ENCODE measurements around the gene PNMA8A.

DNA sequence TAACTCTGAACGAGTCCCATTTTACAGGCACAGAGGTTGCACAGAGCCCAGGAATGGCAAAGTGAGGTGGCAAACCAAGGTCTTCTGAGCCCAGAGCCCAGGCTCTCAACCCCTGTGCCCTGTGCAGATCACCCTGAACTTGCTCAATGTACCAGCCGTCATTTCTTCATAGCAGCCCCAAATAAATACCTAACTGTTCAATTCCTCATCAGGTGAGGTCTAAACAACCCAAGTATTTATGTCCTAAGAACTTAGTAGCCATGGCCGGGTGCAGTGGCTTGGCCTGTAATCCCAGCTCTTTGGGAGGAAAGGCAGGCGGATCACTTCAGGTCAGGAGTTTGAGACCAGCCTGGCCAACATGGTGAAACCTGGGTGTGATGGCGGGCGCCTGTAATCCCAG is 46.1 kb upstream of the PNMA8A start:
- TF ChIP-seq, protein P1, sequence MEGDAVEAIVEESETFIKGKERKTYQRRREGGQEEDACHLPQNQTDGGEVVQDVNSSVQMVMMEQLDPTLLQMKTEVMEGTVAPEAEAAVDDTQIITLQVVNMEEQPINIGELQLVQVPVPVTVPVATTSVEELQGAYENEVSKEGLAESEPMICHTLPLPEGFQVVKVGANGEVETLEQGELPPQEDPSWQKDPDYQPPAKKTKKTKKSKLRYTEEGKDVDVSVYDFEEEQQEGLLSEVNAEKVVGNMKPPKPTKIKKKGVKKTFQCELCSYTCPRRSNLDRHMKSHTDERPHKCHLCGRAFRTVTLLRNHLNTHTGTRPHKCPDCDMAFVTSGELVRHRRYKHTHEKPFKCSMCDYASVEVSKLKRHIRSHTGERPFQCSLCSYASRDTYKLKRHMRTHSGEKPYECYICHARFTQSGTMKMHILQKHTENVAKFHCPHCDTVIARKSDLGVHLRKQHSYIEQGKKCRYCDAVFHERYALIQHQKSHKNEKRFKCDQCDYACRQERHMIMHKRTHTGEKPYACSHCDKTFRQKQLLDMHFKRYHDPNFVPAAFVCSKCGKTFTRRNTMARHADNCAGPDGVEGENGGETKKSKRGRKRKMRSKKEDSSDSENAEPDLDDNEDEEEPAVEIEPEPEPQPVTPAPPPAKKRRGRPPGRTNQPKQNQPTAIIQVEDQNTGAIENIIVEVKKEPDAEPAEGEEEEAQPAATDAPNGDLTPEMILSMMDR (IDR thresholded peaks at IDR 0.05): no peak
- TF ChIP-seq POLR2A (IDR thresholded peaks at IDR 0.05): no peak

Measured in right lobe of liver (tissue), 4 donors.